GM12875 (cell line): ENCODE data around the gene CEBPE.

Experiments
- H3K4me3 ChIP-seq: one replicate; pipeline ENCODE4 v1.5.1; 2011; ENCODE audit warnings: low read depth, low read length, control low read depth
- TF ChIP-seq, protein P1 (sequence below): IDR thresholded peaks from 2 replicates; pipeline ENCODE4 v1.5.1; 2011; ENCODE audit warnings: low read depth, mild to moderate bottlenecking, control low read depth, inconsistent platforms, low read length, moderate library complexity, borderline replicate concordance; ENCODE audit not compliant: insufficient read depth

CEBPE gene

DNA sequence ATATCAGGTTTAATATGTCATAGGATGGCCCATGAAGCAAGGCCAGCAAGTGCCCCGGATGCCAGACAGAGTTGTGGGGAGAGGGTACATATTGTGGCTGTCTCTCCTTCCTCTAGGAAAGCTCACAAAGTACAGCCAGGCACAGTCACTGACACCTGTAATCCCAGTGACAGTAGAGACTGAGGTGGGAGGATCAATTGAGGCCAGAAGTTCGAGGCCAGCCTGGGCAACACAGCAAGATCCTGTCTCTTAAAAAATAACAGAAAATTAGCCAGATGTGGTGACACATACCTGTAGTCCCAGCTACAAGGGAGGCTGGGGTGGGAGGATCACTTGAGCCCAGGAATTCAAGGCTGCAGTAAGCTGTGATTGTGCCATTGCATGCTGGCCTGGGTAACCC is 32.3 kb upstream of the CEBPE start:
- TF ChIP-seq, protein P1, sequence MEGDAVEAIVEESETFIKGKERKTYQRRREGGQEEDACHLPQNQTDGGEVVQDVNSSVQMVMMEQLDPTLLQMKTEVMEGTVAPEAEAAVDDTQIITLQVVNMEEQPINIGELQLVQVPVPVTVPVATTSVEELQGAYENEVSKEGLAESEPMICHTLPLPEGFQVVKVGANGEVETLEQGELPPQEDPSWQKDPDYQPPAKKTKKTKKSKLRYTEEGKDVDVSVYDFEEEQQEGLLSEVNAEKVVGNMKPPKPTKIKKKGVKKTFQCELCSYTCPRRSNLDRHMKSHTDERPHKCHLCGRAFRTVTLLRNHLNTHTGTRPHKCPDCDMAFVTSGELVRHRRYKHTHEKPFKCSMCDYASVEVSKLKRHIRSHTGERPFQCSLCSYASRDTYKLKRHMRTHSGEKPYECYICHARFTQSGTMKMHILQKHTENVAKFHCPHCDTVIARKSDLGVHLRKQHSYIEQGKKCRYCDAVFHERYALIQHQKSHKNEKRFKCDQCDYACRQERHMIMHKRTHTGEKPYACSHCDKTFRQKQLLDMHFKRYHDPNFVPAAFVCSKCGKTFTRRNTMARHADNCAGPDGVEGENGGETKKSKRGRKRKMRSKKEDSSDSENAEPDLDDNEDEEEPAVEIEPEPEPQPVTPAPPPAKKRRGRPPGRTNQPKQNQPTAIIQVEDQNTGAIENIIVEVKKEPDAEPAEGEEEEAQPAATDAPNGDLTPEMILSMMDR, result no peak
- no peak overlapping the region for H3K4me3 ChIP-seq

DNA sequence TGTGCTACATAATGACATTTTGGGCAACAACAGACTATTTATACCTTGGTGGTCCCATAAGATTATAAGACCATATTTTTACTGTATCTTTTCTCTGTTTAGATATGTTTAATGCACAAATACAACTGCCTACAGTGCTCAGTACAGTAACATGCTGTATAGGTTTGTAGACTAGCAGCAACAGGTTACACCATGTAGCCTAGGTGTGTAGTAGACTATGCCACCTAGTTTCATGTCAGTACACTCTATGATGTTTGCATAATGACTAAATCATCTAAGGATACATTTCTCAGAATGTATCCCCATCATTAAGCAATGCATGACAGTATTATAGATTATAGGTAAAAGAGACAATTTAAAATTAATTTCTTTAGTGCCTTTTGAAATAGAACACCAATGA is 30.7 kb upstream of the CEBPE start:
- no peak overlapping the region for H3K4me3 ChIP-seq
- TF ChIP-seq, protein P1, result no peak

DNA sequence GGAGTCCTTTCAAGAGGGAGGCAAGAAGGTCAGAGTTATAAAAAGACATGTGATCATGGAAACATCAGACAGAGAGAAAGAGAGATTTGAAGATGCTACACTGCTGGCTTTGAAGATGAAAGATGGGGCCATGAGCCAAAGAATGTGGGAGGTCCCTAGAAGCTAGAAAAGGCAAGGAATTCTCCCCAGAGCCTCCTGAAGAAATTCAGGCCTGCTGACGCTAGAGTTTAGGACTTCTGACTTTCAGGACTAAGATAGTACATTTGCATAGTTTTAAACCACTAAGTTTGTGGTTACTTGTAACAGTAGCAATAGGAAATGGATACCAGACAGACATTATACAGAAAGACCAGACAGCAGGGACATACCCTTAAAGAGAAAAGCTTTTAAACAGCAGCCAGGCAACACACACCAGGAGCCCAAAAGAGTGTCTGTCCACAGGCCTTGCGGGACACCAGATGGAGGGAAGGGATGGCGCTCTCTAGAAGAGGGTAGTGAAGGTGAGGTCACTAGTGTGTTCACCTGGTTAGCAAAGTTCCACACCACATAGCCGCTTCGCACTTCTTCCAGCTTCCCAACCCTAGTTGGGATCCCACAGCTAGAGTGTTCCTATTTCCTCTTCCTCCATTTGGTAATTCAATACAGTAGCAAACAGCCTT is 29.7 kb upstream of the CEBPE start:
- no peak overlapping the region for H3K4me3 ChIP-seq
- TF ChIP-seq, protein P1, result no peak

DNA sequence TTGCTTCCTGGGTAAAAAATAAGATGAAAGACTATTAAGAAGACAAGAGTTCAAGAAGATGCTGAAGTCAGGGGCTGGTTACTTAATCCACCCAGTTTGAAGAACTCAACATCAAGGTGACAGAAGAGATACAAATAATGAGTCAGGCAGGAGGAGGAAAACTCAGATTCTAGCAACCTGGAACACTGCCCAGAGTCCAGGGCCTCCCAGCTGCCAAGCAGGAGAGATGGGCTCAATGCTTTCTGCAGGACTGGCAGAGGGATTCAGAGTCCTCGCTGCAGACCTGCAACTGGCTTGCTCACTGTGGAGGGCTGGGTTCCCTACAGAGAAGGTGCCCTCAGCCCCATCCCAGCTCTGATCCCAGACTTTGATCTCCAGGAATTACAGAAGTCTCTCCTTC is 28.6 kb upstream of the CEBPE start:
- TF ChIP-seq, protein P1, result no peak

DNA sequence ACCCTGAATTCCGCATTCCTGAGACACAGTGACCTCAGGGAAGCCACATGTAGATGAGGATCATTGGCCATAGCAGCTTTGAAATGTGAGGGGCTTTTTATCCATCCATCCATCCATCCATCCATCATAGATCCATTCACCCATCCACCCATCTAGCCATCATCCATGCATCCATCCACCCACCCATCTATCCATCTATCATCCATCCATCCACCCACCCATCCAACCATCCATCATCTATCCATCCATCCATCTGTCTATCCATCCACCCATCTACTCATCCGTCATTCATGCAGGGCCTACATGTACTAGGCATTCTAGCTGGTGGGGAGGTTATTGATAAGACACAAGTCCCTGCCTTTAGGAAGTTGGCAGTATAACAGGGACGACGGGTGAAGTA is 27.9 kb upstream of the CEBPE start:
- no peak overlapping the region for H3K4me3 ChIP-seq
- TF ChIP-seq, protein P1, result no peak

More for the DNA sequence above, 28.6 kb upstream of the CEBPE start:
- no peak overlapping the region for H3K4me3 ChIP-seq

DNA sequence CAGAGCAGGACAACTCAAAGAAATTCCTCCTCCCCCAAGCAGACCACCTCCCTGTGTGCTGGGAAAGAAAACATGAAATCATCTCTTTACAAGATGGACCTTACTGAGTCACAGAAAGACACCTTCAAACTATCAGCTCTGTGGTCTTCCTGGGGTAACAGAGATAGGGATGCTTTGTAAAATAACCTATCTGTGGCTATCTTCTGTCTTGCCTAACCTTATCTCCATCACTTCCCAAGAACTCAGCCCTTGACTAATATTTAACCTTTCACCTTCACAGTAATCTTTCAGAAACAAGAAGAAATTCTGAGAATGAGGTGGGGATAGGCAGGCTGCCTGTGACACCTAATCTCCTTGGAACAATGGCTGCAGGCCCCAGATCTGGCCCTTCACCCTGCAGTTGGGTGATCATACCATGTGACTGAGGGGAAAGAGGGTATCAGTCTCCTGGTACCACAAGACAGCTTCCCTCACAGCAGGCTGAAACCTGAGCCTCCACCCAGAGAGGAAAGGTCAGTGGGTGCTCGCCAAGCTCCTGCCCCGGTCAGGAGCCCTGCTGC is 27.4 kb upstream of the CEBPE start:
- TF ChIP-seq, protein P1, result no peak
- H3K4me3 ChIP-seq, result no peak overlapping the region

DNA sequence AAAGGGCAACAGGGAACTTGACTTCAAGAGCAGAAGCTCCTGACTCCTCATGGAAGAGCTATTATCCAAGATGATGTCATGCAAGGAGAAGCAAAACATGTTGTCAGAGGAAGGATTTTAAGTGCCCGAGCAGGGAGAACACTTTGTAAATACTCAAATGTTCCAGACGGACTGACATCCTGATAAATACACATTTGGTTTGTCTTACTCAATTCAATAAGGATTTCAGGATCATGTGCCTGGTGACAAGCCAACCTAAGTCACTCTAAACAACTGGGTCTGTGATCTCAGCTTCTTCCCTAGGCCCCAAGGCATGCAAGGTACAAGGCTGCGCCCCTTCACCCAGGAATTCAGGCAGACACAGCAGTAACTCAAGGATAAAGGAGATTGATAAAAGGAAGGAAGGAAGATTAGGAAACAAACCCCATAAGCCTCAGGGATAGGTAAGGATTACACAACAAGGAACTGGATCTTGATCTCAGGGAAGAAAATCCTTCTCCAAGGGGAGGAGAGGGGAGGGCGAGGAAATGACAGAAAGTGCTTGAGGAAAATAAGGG is 26.8 kb upstream of the CEBPE start:
- H3K4me3 ChIP-seq, result no peak overlapping the region
- TF ChIP-seq, protein P1, result no peak
